WI38 (cell line): ENCODE data around the gene PSG2.
"Not testable (repeated sequence)": the region's sequence is repeated elsewhere in the genome, so short reads cannot be mapped to it uniquely, and the experiment has no call there.

ENCODE experiments used
- H3K4me3 ChIP-seq: 2 replicates; pipeline ENCODE4 v1.5.1; 2011; ENCODE audit warnings: low read depth, mild to moderate bottlenecking, control low read depth, low read length
- TF ChIP-seq, protein P1 (sequence below): IDR thresholded peaks from 2 replicates; pipeline ENCODE4 v1.5.1; 2012; ENCODE audit warnings: low read depth, mild to moderate bottlenecking, control low read depth, low read length

PSG2 gene

GRCh38 chr19:43058440-43058839 lies 24.1 kb downstream of the PSG2 start:
- not testable (repeated sequence) for H3K4me3 ChIP-seq

DNA sequence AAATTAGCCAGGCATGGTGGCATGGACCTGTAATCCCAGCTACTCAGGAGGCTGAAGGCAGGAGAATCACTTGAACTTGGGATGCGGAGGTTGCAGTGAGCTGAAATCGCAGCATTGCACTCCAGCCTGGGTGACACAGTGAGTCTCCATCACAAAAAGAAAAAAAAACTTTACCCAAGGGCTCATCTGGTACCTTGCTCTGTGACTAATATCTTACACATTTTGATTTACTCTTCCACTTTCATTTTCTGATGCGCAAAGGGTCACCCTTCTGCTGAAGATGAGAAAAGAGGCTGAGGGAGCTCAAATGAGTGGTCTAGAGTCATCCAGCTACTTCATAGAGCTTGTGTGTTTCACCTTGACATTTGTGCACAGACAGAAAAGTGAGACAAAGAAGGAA lies 34.5 kb downstream of the PSG2 start:
- not testable (repeated sequence) for H3K4me3 ChIP-seq

DNA sequence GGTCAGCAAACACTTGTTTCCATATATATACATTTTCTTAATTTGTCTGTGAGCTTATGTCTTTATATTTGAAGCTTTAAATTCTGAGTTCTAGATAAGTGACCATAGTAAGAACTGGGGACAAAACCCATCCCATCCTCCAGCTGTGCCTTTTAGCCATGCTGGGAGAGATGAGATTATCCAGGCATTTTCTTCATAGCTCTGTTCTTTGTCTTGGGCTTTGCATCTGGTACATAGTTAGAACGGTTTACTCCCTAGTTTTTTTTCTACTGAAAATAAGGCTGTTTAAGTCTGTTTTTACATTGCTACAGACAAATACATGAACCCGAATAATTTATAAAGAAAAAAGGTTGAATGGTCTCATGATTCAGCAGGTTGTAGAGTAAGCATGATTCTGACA lies 35.9 kb downstream of the PSG2 start:
- H3K4me3 ChIP-seq, result not testable (repeated sequence)

GRCh38 chr19:43043492-43044180 lies 38.9 kb downstream of the PSG2 start:
- H3K4me3 ChIP-seq, result not testable (repeated sequence)

DNA sequence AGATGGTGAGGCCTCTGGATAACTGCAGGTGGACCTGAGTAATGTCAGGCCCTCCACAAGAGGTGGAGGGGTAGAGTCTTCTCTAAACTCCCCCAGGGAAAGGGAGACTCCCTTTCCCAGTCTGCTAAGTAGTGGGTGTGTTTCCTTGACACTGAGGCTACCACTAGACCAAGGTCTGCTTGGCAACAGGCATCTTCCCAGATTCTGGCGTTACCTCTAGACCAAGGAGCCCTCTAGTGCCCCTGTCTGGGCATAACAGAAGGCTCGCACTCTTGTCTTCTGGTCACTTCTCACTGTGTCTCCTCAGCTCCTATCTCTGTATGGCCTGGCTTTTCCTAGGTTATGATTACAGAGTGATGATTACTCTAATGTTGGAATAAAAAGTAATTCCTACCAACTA lies 50.9 kb downstream of the PSG2 start:
- not testable (repeated sequence) for H3K4me3 ChIP-seq
- TF ChIP-seq, protein P1, sequence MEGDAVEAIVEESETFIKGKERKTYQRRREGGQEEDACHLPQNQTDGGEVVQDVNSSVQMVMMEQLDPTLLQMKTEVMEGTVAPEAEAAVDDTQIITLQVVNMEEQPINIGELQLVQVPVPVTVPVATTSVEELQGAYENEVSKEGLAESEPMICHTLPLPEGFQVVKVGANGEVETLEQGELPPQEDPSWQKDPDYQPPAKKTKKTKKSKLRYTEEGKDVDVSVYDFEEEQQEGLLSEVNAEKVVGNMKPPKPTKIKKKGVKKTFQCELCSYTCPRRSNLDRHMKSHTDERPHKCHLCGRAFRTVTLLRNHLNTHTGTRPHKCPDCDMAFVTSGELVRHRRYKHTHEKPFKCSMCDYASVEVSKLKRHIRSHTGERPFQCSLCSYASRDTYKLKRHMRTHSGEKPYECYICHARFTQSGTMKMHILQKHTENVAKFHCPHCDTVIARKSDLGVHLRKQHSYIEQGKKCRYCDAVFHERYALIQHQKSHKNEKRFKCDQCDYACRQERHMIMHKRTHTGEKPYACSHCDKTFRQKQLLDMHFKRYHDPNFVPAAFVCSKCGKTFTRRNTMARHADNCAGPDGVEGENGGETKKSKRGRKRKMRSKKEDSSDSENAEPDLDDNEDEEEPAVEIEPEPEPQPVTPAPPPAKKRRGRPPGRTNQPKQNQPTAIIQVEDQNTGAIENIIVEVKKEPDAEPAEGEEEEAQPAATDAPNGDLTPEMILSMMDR, result peak; percentile 33

DNA sequence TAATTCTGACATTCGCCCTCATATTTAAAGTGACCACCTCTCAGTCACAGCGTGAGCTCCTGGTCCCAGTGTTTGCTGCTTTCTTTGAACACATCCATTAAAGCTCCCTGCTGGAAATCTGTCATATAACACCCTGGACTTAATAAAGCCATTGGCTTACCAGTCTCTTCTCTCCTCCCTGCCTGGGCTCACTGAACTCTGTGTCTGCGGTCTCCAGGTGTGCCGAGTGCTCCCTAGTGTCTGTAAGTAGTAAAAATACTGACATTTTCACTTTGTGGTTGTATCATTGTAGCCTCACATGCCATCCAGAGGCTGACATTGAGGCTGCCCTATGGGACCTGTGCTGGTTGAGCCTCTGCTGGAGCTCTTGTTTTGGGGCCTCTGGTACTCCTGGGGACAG lies 53.6 kb downstream of the PSG2 start:
- no peak overlapping the region for H3K4me3 ChIP-seq
- TF ChIP-seq, protein P1, result no peak

DNA sequence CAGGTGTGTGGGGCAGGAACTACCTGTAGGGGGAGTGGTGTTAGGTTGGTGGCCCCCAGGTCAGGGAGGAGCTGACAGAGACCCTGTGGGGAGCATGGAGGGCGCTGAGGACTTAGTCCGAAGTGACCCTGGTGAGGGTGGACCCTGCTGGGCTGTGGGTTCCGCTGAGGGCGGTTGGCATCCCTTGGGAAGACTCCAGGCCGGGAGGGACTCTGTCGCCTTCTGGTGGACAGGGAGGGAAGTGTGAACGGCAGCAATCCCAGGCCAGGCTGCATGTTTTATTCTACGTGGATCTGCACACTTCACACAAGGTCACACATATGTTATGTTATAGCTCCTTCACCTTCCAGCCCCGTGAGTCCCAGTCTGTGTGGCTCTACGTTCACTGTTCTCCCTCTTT lies 54.5 kb downstream of the PSG2 start:
- not testable (repeated sequence) for H3K4me3 ChIP-seq

DNA sequence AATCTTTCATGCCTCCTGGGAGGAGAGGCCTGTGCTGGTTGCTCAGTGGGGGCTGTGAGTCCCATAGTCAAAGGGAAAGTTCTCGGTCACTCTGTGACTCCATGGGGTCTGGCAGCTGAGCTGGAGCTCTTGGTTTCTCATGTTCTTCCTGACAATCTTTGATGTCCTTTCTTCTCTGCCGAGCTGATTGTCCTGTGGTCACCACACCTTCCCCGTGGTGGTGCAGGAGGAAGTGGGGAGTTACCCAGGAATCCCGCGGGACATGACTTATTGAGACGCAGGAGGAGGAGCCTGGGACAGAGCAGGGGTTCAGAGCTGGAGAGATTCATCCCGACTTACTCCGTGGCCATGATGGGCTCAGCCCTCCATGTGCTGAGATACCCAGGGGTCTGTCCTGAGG lies 55.4 kb downstream of the PSG2 start:
- not testable (repeated sequence) for H3K4me3 ChIP-seq

GRCh38 chr19:43026369-43026768 lies 56.1 kb downstream of the PSG2 start, which contains the start of gene PSG11:
Gene PSG11 (minus strand): TSS chr19:43026469. CDS start chr19:43026372, 97 bp downstream.
- H3K4me3 ChIP-seq, result not testable (repeated sequence)

DNA sequence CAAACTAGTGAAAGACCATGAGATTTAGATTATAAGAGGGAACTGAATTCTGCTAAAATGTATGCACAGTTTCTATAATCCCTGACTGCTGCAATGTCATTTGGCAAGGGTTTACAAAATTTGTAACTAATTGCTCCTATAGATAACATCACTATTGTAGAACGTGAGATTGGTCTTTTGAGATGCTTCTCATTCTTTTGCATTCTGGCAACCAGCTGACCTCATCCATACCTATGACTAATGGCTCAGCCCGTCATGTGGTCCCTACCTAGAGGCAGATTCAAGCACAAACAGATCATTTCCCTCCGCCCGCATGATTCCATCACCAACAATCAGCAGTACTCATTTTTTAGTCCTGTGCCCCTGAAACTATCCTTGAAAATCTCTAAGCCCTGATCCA lies 60.4 kb downstream of the PSG2 start:
- not testable (repeated sequence) for H3K4me3 ChIP-seq

DNA sequence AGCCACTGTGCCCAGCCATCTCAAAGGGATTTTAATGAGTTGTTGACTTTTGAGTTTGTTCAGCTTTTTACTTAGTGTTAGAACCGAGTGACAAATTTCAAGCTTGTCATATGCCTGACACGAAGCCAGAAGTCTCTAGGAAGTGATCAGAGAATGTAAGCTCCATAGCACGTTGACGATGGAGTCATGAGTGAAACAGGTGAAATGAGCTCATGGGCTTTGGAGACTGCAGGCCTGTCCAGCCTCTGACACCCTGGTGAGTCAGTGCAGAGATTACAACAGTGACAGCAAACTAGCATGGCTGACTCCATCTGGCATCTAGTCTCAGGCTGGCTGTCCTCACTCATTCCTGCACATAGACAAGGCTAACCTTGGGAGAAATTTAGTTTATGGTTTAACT lies 60.9 kb downstream of the PSG2 start:
- not testable (repeated sequence) for H3K4me3 ChIP-seq

GRCh38 chr19:43019588-43019987 lies 62.9 kb downstream of the PSG2 start:
- H3K4me3 ChIP-seq, result not testable (repeated sequence)
